Peyer's patch (tissue), 4 donors: ENCODE results near the gene PPP1R14C. TPM values are rescaled to one million over a fixed set of nuclear protein-coding genes. Genes with fewer than 3 reads are reported as not detected.

Experiments
- DNase-seq, 3 donors: peaks; one replicate each; pipeline ENCODE4 v3.0.0-alpha.2; 2017 to 2019
- H3K27ac ChIP-seq, 4 donors: fragments of 200-600 bp; sonication (generic); one replicate each; pipeline ENCODE4 v1.5.1; 2016 to 2019
- H3K27me3 ChIP-seq, 2 donors: fragments of 200-600 bp; sonication (generic); one replicate each; pipeline ENCODE4 v1.5.1; 2019
- H3K36me3 ChIP-seq, 3 donors: fragments of 200-600 bp; sonication (generic); one replicate each; pipeline ENCODE4 v1.5.1; 2016 to 2019
- H3K4me1 ChIP-seq, 4 donors: fragments of 200-600 bp; sonication (generic); one replicate each; pipeline ENCODE4 v1.5.1; 2016 to 2019
- H3K4me3 ChIP-seq, 4 donors: fragments of 200-600 bp; sonication (generic); 1 replicate in 3 of 4; 2 replicates in 1 of 4; pipeline ENCODE4 v1.5.1; 2016 to 2019; ENCODE audit warnings: mild to moderate bottlenecking in 1 of 4
- H3K9me3 ChIP-seq, 4 donors: fragments of 200-600 bp; sonication (generic); one replicate each; pipeline ENCODE4 v1.5.1; 2016 to 2019; ENCODE audit warnings: mild to moderate bottlenecking in 1 of 4
- CTCF ChIP-seq, 6 experiments: fragments of 450-650 bp in 4 of 6; fragments of 200-600 bp in 2 of 6; sonication (generic) in 1 of 6; IDR thresholded peaks; one replicate each; pipeline ENCODE4 v1.5.1; 2017 to 2019; ENCODE audit warnings: antibody characterized with exemption in 6 of 6, mild to moderate bottlenecking in 3 of 6, moderate library complexity in 1 of 6
- POLR2A ChIP-seq, 2 donors: fragments of 450-650 bp; IDR thresholded peaks; one replicate each; pipeline ENCODE4 v1.5.1; 2017; ENCODE audit warnings: antibody characterized with exemption in 2 of 2, mild to moderate bottlenecking in 2 of 2, moderate library complexity in 2 of 2
- total RNA-seq, 4 donors: library from RNA; depleted of rRNA; stranded (reverse); fragments of >200 nt; gene quantifications; one replicate each; pipeline ENCODE4 v1.1.0, GENCODE V29; 2016

PPP1R14C gene
- total RNA-seq, 4 donors from 2014 or later = 4.4 to 21.2 (median 10.2) TPM

GRCh38 chr6:150100745-150101144 is 42.1 kb upstream of the PPP1R14C start:
- Histone ChIP-seq H3K4me1 (no peaks in the 10 kb centered on the region), H3K9me3 (no peaks in the 10 kb centered on the region), H3K27me3 (no peaks in the 10 kb centered on the region), H3K36me3 (no peaks in the 10 kb centered on the region), H3K4me3 (no peak overlapping the region), H3K27ac (no peak overlapping the region)
- DNase-seq = no peak
- TF ChIP-seq POLR2A (IDR thresholded peaks at IDR 0.05) = no peak
- no peak for TF ChIP-seq CTCF (IDR thresholded peaks at IDR 0.05)

- H3K9me3 ChIP-seq = no peaks in the 10 kb centered on the region
- H3K4me3 ChIP-seq = no peak overlapping the region
- H3K4me1 ChIP-seq = no peaks in the 10 kb centered on the region
- H3K27me3 ChIP-seq = no peaks in the 10 kb centered on the region
- no peaks in the 10 kb centered on the region for H3K36me3 ChIP-seq
- TF ChIP-seq POLR2A (IDR thresholded peaks at IDR 0.05) = no peak
- no peak for TF ChIP-seq CTCF (IDR thresholded peaks at IDR 0.05)
- DNase-seq = no peak
- H3K27ac ChIP-seq = no peak overlapping the region
Measured at GRCh38 chr6:150102750-150103270, 40.0 kb upstream of the PPP1R14C start.

GRCh38 chr6:150112233-150112632 is 30.6 kb upstream of the PPP1R14C start:
- H3K9me3 ChIP-seq = no peaks in the 10 kb centered on the region
- no peaks in the 10 kb centered on the region for H3K4me1 ChIP-seq
- H3K27me3 ChIP-seq = no peaks in the 10 kb centered on the region
- H3K36me3 ChIP-seq = no peaks in the 10 kb centered on the region
- H3K4me3 ChIP-seq = no peak overlapping the region
- no peak for TF ChIP-seq CTCF (IDR thresholded peaks at IDR 0.05)
- TF ChIP-seq POLR2A (IDR thresholded peaks at IDR 0.05) = no peak
- no peak overlapping the region for H3K27ac ChIP-seq
- DNase-seq = no peak

- H3K4me3 ChIP-seq = no peak overlapping the region
- H3K27ac ChIP-seq = no peak overlapping the region
- TF ChIP-seq POLR2A (IDR thresholded peaks at IDR 0.05) = no peak
- TF ChIP-seq CTCF (IDR thresholded peaks at IDR 0.05) = no peak
- no peaks in the 10 kb centered on the region for H3K27me3 ChIP-seq
- DNase-seq = no peak
- H3K9me3 ChIP-seq = no peaks in the 10 kb centered on the region
- no peaks in the 10 kb centered on the region for H3K4me1 ChIP-seq
- H3K36me3 ChIP-seq = no peaks in the 10 kb centered on the region
Measured at GRCh38 chr6:150115769-150116168, 27.1 kb upstream of the PPP1R14C start.

GRCh38 chr6:150116200-150116800 is 26.5 kb upstream of the PPP1R14C start:
- DNase-seq = no peak
- no peak overlapping the region for H3K27ac ChIP-seq
- H3K4me1 ChIP-seq = no peaks in the 10 kb centered on the region

More at GRCh38 chr6:150116200-150116800, 26.5 kb upstream of the PPP1R14C start:
- H3K27me3 ChIP-seq = no peaks in the 10 kb centered on the region
- H3K4me3 ChIP-seq = no peak overlapping the region
- no peaks in the 10 kb centered on the region for H3K9me3 ChIP-seq
- no peak for TF ChIP-seq CTCF (IDR thresholded peaks at IDR 0.05)
- no peak for TF ChIP-seq POLR2A (IDR thresholded peaks at IDR 0.05)
- H3K36me3 ChIP-seq = no peaks in the 10 kb centered on the region
